HepG2 (cell line): ENCODE data around the gene TIAM1. TPM values are rescaled to one million over a fixed set of nuclear protein-coding genes. Genes with fewer than 3 reads are reported as not detected.

Experiments used
- ATAC-seq: fragments of 200-7000 bp; cut with Tn5 transposase; 3 replicates; pipeline ENCODE4 v1.9.1; 2020; ENCODE audit warnings: mild to moderate bottlenecking, moderate library complexity
- BruUV-seq: library from RNA; stranded (reverse); fragments of 400-500 nt; replicated peaks from 2 replicates; lab custom pipeline; 2021; lab: Mats Ljungman, UMichigan
- CTCF ChIA-PET: fragments of 300-600 bp; formaldehyde crosslinking; extraction: SDS; loops from one replicate; lab custom pipeline; 2021; ENCODE audit warnings: low total read pairs, inconsistent platforms, low intra/inter-chr PET ratio; lab: Yijun Ruan, JAX
- POLR2A ChIA-PET: fragments of 350-600 bp; sonication (Branson Sonifier 250); formaldehyde crosslinking; loops from one replicate; lab custom pipeline; 2020; ENCODE audit warnings: antibody characterized with exemption, inconsistent platforms; lab: Yijun Ruan, JAX
- DNase-seq: peaks from one replicate; pipeline ENCODE4 v3.0.0-alpha.2; 2015; ENCODE audit warnings: low spot score
- FAIRE-seq: peaks from 3 replicates; lab custom pipeline; 2011; peaks lifted over from hg19 to GRCh38; lab: Jason Lieb, UNC
- H2AFZ ChIP-seq: one replicate; pipeline ENCODE4 v1.6.1; 2011; ENCODE audit warnings: low read length, inconsistent platforms
- H3K27ac ChIP-seq: fragments of 300-600 bp; 3 replicates; pipeline ENCODE4 v1.8.0; 2011; ENCODE audit warnings: mixed run types, mild to moderate bottlenecking, mixed read lengths, low read length, inconsistent platforms; ENCODE audit not compliant: insufficient read depth; ENCODE audit errors: extremely low read length
- H3K27me3 ChIP-seq, 2 experiments: fragments of 200-600 bp in 1 of 2; 2 replicates in 1 of 2; 3 replicates in 1 of 2; pipeline versions ENCODE4 v1.6.0 to v1.8.0; 2011; ENCODE audit warnings: low read length in 2 of 2, mild to moderate bottlenecking in 2 of 2, moderate library complexity in 2 of 2, inconsistent platforms in 1 of 2; ENCODE audit not compliant: insufficient read depth in 2 of 2, control insufficient read depth in 1 of 2
- H3K36me3 ChIP-seq, 2 experiments: fragments of 200-600 bp in 1 of 2; replicated peaks in 1 of 2; 2 replicates in 1 of 2; 3 replicates in 1 of 2; pipeline versions ENCODE4 v1.5.1 to v1.8.0; 2011; ENCODE audit warnings: low read length in 2 of 2, inconsistent platforms in 1 of 2; ENCODE audit not compliant: insufficient read depth in 2 of 2, control insufficient read depth in 1 of 2
- H3K4me1 ChIP-seq: 2 replicates; pipeline ENCODE4 v1.5.1; 2012; ENCODE audit warnings: low read length, inconsistent platforms; ENCODE audit not compliant: insufficient read depth
- H3K4me2 ChIP-seq: 2 replicates; pipeline ENCODE4 v1.6.0; 2011; ENCODE audit warnings: low read depth, low read length, inconsistent platforms
- H3K4me3 ChIP-seq, 3 experiments: fragments of 200-600 bp in 1 of 3; sonication (generic), shearing (Covaris generic) in 1 of 3; replicated peaks in 1 of 3; 2 replicates each; pipeline ENCODE4 v1.5.1; 2011 to 2016; ENCODE audit warnings: low read length in 3 of 3, inconsistent platforms in 2 of 3, low read depth in 2 of 3, mild to moderate bottlenecking in 2 of 3, control low read depth in 1 of 3, mixed read lengths in 1 of 3; ENCODE audit not compliant: insufficient read depth in 1 of 3
- H3K79me2 ChIP-seq: one replicate; pipeline ENCODE4 v1.6.1; 2011; ENCODE audit warnings: low read length, inconsistent platforms; ENCODE audit not compliant: insufficient read depth
- H3K9ac ChIP-seq: 2 replicates; pipeline ENCODE4 v1.6.0; 2011; ENCODE audit warnings: mild to moderate bottlenecking, low read depth, low read length, inconsistent platforms; ENCODE audit not compliant: insufficient read depth
- H3K9me3 ChIP-seq: 2 replicates; pipeline ENCODE4 v1.5.1; 2012; ENCODE audit warnings: mild to moderate bottlenecking, low read length
- H4K20me1 ChIP-seq: 2 replicates; pipeline ENCODE4 v1.6.0; 2011; ENCODE audit warnings: inconsistent platforms, mild to moderate bottlenecking, low read length, moderate library complexity; ENCODE audit not compliant: insufficient read depth
- CBX1 ChIP-seq: IDR thresholded peaks from one replicate; pipeline ENCODE4 v1.6.1; 2016; ENCODE audit warnings: antibody characterized with exemption, low read depth
- FOXA1 ChIP-seq, 2 experiments: fragments of 450-650 bp in 1 of 2; sonication (generic) in 1 of 2; formaldehyde crosslinking in 1 of 2; IDR thresholded peaks; 2 replicates each; pipeline versions ENCODE4 v1.4.0 to v1.6.1; 2016 to 2020; ENCODE audit warnings: missing genetic modification reagents in 1 of 2
- HOXA3 ChIP-seq: sonication (generic); formaldehyde crosslinking; IDR thresholded peaks from 2 replicates; pipeline ENCODE4 v1.5.0; 2020; ENCODE audit warnings: missing genetic modification reagents
- JARID2 ChIP-seq: sonication (generic); formaldehyde crosslinking; IDR thresholded peaks from 2 replicates; pipeline ENCODE4 v1.8.1; 2023; ENCODE audit warnings: missing genetic modification reagents, inconsistent platforms; ENCODE audit not compliant: insufficient replicate concordance
- KDM3A ChIP-seq: IDR thresholded peaks from 2 replicates; pipeline ENCODE4 v1.6.1; 2018; ENCODE audit warnings: low read depth, missing compliant biosample characterization
- KLF15 ChIP-seq: sonication (generic); formaldehyde crosslinking; IDR thresholded peaks from 2 replicates; pipeline ENCODE4 v1.8.1; 2023; ENCODE audit warnings: borderline replicate concordance, mild to moderate bottlenecking, inconsistent platforms, missing genetic modification reagents, mixed read lengths
- PTBP1 ChIP-seq: fragments of 200-400 bp; formaldehyde crosslinking; IDR thresholded peaks from 2 replicates; pipeline ENCODE4 v1.6.1; 2018; ENCODE audit warnings: low read length, low read depth; ENCODE audit not compliant: poor library complexity, severe bottlenecking
- ZNF256 ChIP-seq: sonication (generic); formaldehyde crosslinking; conservative IDR thresholded peaks from 2 replicates; pipeline ENCODE4 v1.4.0; 2020; ENCODE audit warnings: missing genetic modification reagents
- ZNF530 ChIP-seq: sonication (generic); formaldehyde crosslinking; IDR thresholded peaks from 2 replicates; pipeline ENCODE4 v1.5.0; 2020; ENCODE audit warnings: low read depth, mild to moderate bottlenecking, missing genetic modification reagents
- ZNF577 ChIP-seq: sonication (generic); formaldehyde crosslinking; IDR thresholded peaks from 2 replicates; pipeline ENCODE4 v1.4.0; 2020; ENCODE audit warnings: mild to moderate bottlenecking, low read depth, missing genetic modification reagents, borderline replicate concordance
- whole genome bisulfite sequencing: methylation state at CpG from one replicate; pipeline ENCODE4 v1.1.6; 2017; ENCODE audit warnings: low lambda C conversion rate; 5-methylcytosine and 5-hydroxymethylcytosine counted together
- in situ Hi-C: cut with HindIII; loops from 2 replicates; pipeline ENCODE4 v1.10.0; 2017; ENCODE audit warnings: low pct_unique_long_range_greater_than_20kb; ENCODE audit not compliant: extremely low pct_ligation_motif_present
- intact Hi-C: fragments of 100-400 bp; cut with micrococcal nuclease; formaldehyde crosslinking; loops from one replicate; pipeline ENCODE4 v1.10.0; 2022; ENCODE audit not compliant: unreplicated experiment
- polyA plus RNA-seq, 8 experiments: library from polyadenylated mRNA; depleted of rRNA in 3 of 8; stranded (reverse) in 7 of 8; unstranded in 1 of 8; fragments of >200 nt; fragmentation: Illumina TruSeq in 4 of 8; extraction: Trizol in 4 of 8; gene quantifications; 2 replicates each; pipeline versions ENCODE4 v1.2.1 to v1.2.3, GENCODE V29; 2011 to 2016; ENCODE audit warnings: low read depth in 4 of 8, missing spikeins in 1 of 8, mixed read lengths in 1 of 8; ENCODE audit not compliant: insufficient read depth in 1 of 8
- total RNA-seq, 5 experiments: library from RNA; depleted of rRNA; stranded (reverse); fragments of >200 nt; fragmentation: Illumina TruSeq; extraction: Trizol; gene quantifications; 2 replicates each; pipeline ENCODE4 v1.2.3, GENCODE V29; 2016; ENCODE audit warnings: low read depth in 1 of 5
- TF ChIP-seq, protein P1 (sequence below): sonication (generic); formaldehyde crosslinking; IDR thresholded peaks from 2 replicates; pipeline ENCODE4; 2020; ENCODE audit warnings: missing genetic modification reagents, mild to moderate bottlenecking, borderline replicate concordance

The TIAM1 gene
- total and polyA plus RNA-seq, 2 of the 13 experiments (the other 11 are each of a cell fraction or from before 2014, with no cell fraction given), result 0.13 to 0.24 TPM

DNA sequence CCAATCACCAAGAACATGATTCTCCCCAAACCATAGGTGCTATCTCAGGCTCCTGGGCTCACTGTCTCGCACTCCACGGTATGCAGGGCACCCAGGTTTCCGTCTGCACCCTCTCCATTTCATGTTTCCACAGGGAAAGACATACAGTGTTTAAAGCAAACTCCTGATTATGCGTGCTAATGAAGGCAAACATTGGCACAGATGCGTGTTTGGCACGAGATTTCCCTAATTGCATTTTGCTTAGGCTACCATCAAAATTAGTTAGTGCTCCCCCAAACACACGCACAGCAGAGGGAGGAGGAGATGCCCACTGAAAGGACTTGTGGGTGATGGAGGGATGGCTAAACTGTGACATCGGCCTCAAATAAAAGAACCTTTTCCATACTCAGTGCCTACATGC lies 32.2 kb upstream of the TIAM1 start:
- in situ Hi-C loops, result no loop called here
- no peak for DNase-seq
- ChIA-PET CTCF (no interaction called here), POLR2A (no interaction called here)
- 23% methylated on average over 8 of the region's 8 CpGs for WGBS
- no peak overlapping the region for H2AFZ ChIP-seq
- no peaks in the 10 kb centered on the region for H3K27me3 ChIP-seq
- no peak overlapping the region for H3K9ac ChIP-seq
- no peak overlapping the region for H3K27ac ChIP-seq
- BruUV-seq, result no TSS peak
- no peak for TF ChIP-seq ZNF530 (CRISPR knock-in tag)
- TF ChIP-seq, all 625 proteins: peak for 0
- no peak for ATAC-seq
- Histone ChIP-seq H3K79me2 (no peaks in the 10 kb centered on the region), H3K36me3 (no peaks in the 10 kb centered on the region), H3K9me3 (no peaks in the 10 kb centered on the region), H3K4me3 (no peak overlapping the region), H4K20me1 (no peaks in the 10 kb centered on the region), H3K4me2 (no peak overlapping the region), H3K4me1 (no peaks in the 10 kb centered on the region)
- no peak for FAIRE-seq
- intact Hi-C loops, result no loop called here

DNA sequence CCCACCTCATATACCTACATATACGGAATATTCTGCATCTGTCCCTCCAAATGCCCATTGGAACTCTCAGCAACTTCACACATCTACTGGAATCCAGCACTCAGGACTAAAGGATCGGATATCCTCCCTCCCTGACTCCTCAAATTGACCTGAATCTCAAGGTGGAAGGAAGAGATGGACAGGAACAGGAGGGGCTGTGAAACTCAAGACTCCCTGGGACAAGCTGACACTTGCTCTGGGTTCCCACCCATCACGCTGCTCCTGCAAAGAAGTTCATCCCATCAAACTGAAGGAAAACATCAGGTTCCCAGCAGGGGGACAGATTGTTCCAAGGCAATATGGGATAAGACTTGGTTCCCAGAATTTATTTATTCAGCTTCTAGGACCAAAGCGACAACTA lies 30.3 kb upstream of the TIAM1 start:
- ChIA-PET CTCF (no interaction called here), POLR2A (no interaction called here)
- no peak overlapping the region for H3K4me3 ChIP-seq
- no peaks in the 10 kb centered on the region for H3K9me3 ChIP-seq
- no TSS peak for BruUV-seq
- H4K20me1 ChIP-seq, result no peaks in the 10 kb centered on the region
- no peaks in the 10 kb centered on the region for H3K79me2 ChIP-seq
- WGBS, result 24% methylated on average over 4 of the region's 4 CpGs
- in situ Hi-C loops (no loop called here), intact Hi-C loops (no loop called here)
- no peak overlapping the region for H3K27ac ChIP-seq
- ATAC-seq (no peak), FAIRE-seq (no peak), DNase-seq (no peak)
- no peaks in the 10 kb centered on the region for H3K27me3 ChIP-seq
- H3K36me3 ChIP-seq, result no peaks in the 10 kb centered on the region
- H3K9ac ChIP-seq, result no peak overlapping the region
- no peaks in the 10 kb centered on the region for H3K4me1 ChIP-seq
- no peak overlapping the region for H3K4me2 ChIP-seq
- H2AFZ ChIP-seq, result no peak overlapping the region
- TF ChIP-seq, protein P1, sequence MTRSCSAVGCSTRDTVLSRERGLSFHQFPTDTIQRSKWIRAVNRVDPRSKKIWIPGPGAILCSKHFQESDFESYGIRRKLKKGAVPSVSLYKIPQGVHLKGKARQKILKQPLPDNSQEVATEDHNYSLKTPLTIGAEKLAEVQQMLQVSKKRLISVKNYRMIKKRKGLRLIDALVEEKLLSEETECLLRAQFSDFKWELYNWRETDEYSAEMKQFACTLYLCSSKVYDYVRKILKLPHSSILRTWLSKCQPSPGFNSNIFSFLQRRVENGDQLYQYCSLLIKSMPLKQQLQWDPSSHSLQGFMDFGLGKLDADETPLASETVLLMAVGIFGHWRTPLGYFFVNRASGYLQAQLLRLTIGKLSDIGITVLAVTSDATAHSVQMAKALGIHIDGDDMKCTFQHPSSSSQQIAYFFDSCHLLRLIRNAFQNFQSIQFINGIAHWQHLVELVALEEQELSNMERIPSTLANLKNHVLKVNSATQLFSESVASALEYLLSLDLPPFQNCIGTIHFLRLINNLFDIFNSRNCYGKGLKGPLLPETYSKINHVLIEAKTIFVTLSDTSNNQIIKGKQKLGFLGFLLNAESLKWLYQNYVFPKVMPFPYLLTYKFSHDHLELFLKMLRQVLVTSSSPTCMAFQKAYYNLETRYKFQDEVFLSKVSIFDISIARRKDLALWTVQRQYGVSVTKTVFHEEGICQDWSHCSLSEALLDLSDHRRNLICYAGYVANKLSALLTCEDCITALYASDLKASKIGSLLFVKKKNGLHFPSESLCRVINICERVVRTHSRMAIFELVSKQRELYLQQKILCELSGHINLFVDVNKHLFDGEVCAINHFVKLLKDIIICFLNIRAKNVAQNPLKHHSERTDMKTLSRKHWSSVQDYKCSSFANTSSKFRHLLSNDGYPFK (CRISPR knock-in tag), result no peak
- TF ChIP-seq FOXA1 (IDR thresholded peaks at IDR 0.05) (no peak), FOXA1 (CRISPR knock-in tag; IDR thresholded peaks at IDR 0.05) (no peak), JARID2 (CRISPR knock-in tag) (no peak), ZNF577 (CRISPR knock-in tag) (no peak), PTBP1 (no peak), KLF15 (CRISPR knock-in tag) (no peak), CBX1 (no peak), ZNF256 (CRISPR knock-in tag) (no peak), HOXA3 (CRISPR knock-in tag) (no peak), KDM3A (no peak)
